Activated T-cell treated with anti-CD3 and anti-CD28 coated beads, Interleukin-2, amount 50 U/mL, for 24 hours (primary cell): ENCODE measurements around the gene STK11IP.
A peak's percentile ranks its signal among the peaks of the same experiment; 100 is the strongest.

ENCODE experiments used
- DNase-seq: peaks from one replicate; pipeline ENCODE4 v3.0.0-alpha.2; 2020
- H3K27ac Mint-ChIP-seq: 2 replicates; pipeline ENCODE4 v1.8.0; 2020; ENCODE audit warnings: mild to moderate bottlenecking, mixed read lengths
- H3K27me3 Mint-ChIP-seq: 2 replicates; pipeline ENCODE4 v1.8.0; 2020; ENCODE audit warnings: mixed read lengths
- H3K36me3 Mint-ChIP-seq: 2 replicates; pipeline ENCODE4 v1.8.0; 2020; ENCODE audit warnings: low read depth, mixed read lengths
- H3K4me1 Mint-ChIP-seq: 2 replicates; pipeline ENCODE4 v1.8.0; 2020; ENCODE audit warnings: low read depth, mixed read lengths
- H3K4me3 Mint-ChIP-seq: 2 replicates; pipeline ENCODE4 v1.8.0; 2020; ENCODE audit warnings: mild to moderate bottlenecking, moderate library complexity, mixed read lengths
- H3K9me3 Mint-ChIP-seq: 2 replicates; pipeline ENCODE4 v1.8.0; 2020; ENCODE audit warnings: mixed read lengths

The STK11IP gene

DNA sequence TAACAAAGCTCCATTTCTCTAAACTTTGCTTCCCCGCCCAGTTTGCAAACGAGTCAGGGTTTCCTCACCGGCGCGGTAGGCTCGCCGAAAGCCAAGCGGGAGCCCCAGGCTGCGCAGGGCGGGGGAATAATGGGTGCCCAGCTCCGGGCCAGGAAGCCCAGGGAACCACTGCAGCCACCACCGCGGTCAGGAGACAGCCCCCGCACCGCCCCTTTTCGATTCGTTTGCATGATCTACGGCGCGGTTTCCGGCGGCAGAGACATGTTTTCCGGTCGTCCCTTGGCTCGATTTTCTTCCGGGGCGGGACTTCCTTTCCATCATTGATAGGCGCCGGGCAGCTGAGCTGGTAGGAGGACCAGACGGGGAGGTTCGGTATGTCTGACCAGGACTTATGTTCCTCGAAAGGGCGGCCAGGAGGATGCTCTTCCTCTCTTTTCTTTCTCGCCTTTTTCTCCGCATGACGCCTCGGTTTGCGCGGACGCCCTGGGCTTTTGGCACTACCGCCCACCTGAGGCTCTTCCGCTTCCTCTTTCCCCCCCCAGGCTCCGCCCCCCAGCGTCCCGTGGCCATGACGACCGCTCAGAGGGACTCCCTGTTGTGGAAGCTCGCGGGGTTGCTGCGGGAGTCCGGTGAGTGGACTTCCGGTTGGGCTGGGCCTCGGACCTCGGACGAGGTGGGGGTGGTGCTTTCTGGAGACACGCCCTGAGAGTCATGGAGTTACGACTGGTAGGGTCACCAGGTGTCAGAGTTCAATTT, at the start of gene STK11IP:
Gene STK11IP, plus strand, starts transcription at position 306 of the 756 bp plus-strand sequence. Its CDS starts 263 bp downstream, at position 569.
- Mint-ChIP-seq H3K36me3 (peaks cover 34% of the 10 kb centered on the region), H3K4me3 (peak within 1 kb of the TSS; percentile 97), H3K27me3 (peaks cover 3% of the 10 kb centered on the region), H3K4me1 (peaks cover 19% of the 10 kb centered on the region), H3K27ac (peak within 1 kb of the TSS; percentile 98), H3K9me3 (no peaks in the 10 kb centered on the region)
- DNase-seq: peak; percentile 93

GRCh38 chr2:219548990-219549389, 48.7 kb upstream of the STK11IP start:
- Mint-ChIP-seq H3K27ac (no peak overlapping the region), H3K27me3 (peaks cover 53% of the 10 kb centered on the region), H3K4me3 (no peak overlapping the region), H3K9me3 (no peaks in the 10 kb centered on the region), H3K4me1 (peaks cover 20% of the 10 kb centered on the region), H3K36me3 (no peaks in the 10 kb centered on the region)
- DNase-seq: no peak

- Mint-ChIP-seq H3K4me1 (peaks cover 14% of the 10 kb centered on the region), H3K9me3 (no peaks in the 10 kb centered on the region), H3K27me3 (peaks cover 56% of the 10 kb centered on the region), H3K4me3 (no peak overlapping the region), H3K36me3 (no peaks in the 10 kb centered on the region), H3K27ac (no peak overlapping the region)
- no peak for DNase-seq
Observed at GRCh38 chr2:219549619-219550018, 48.0 kb upstream of the STK11IP start.

GRCh38 chr2:219551441-219552381, 45.9 kb upstream of the STK11IP start:
- Mint-ChIP-seq H3K36me3 (no peaks in the 10 kb centered on the region), H3K4me3 (peak overlapping the region; percentile 66), H3K27me3 (peaks cover 61% of the 10 kb centered on the region), H3K27ac (no peak overlapping the region), H3K9me3 (no peaks in the 10 kb centered on the region), H3K4me1 (peaks cover 10% of the 10 kb centered on the region)
- DNase-seq: no peak

- H3K27ac Mint-ChIP-seq: no peak overlapping the region
- H3K4me3 Mint-ChIP-seq: peak overlapping the region; percentile 66
- peaks cover 56% of the 10 kb centered on the region for H3K27me3 Mint-ChIP-seq
Observed at GRCh38 chr2:219552382-219553167, 45.1 kb upstream of the STK11IP start.

DNA sequence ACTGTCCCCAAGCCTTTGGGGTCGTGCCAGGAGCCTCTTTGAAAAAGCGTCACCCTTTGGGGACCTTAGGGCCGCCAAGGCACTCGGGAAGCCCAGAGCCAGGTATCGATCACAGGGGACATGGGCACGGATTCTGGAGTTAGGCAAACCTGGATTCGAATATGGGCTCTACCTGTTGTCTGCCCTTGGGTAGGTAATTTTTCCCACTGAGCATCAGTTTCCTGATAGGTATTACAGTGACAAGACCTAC, 44.6 kb upstream of the STK11IP start:
- peaks cover 10% of the 10 kb centered on the region for H3K4me1 Mint-ChIP-seq
- no peak for DNase-seq
- H3K27ac Mint-ChIP-seq: no peak overlapping the region
- no peaks in the 10 kb centered on the region for H3K36me3 Mint-ChIP-seq
- no peaks in the 10 kb centered on the region for H3K9me3 Mint-ChIP-seq
- no peak overlapping the region for H3K4me3 Mint-ChIP-seq
- H3K27me3 Mint-ChIP-seq: peaks cover 56% of the 10 kb centered on the region

More at GRCh38 chr2:219552382-219553167, 45.1 kb upstream of the STK11IP start:
- no peaks in the 10 kb centered on the region for H3K36me3 Mint-ChIP-seq
- H3K4me1 Mint-ChIP-seq: peaks cover 10% of the 10 kb centered on the region
- no peaks in the 10 kb centered on the region for H3K9me3 Mint-ChIP-seq
- DNase-seq: peak; percentile 92

- H3K27ac Mint-ChIP-seq: no peak overlapping the region
- H3K9me3 Mint-ChIP-seq: no peaks in the 10 kb centered on the region
- peaks cover 10% of the 10 kb centered on the region for H3K4me1 Mint-ChIP-seq
- H3K36me3 Mint-ChIP-seq: no peaks in the 10 kb centered on the region
- H3K4me3 Mint-ChIP-seq: no peak overlapping the region
- peaks cover 56% of the 10 kb centered on the region for H3K27me3 Mint-ChIP-seq
- DNase-seq: no peak
Observed at GRCh38 chr2:219553463-219553963, 44.1 kb upstream of the STK11IP start.

GRCh38 chr2:219554350-219554749, 43.3 kb upstream of the STK11IP start:
- Mint-ChIP-seq H3K27ac (no peak overlapping the region), H3K27me3 (peaks cover 58% of the 10 kb centered on the region), H3K4me1 (peaks cover 10% of the 10 kb centered on the region), H3K9me3 (no peaks in the 10 kb centered on the region), H3K4me3 (no peak overlapping the region), H3K36me3 (no peaks in the 10 kb centered on the region)
- no peak for DNase-seq

DNA sequence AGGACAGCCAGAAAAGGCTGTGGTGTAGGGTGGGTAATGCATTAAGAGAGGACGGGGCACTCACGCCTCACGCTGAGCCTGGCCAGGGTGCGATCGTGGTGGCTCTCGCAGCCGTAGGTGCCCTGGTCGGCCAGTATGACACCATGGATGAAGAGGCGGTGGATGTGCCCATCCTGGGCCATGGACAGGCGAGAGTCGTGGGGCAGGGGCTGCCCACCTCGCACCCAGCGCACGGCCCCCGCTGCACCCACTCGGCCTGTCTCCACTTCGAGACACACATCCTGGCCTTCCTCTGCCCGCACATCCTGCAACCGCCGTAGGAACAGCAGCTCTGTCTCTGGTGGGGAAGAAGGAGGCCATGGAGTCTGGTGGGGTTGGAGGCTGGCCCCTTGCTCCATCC, 41.7 kb upstream of the STK11IP start:
- Mint-ChIP-seq H3K27me3 (peaks cover 52% of the 10 kb centered on the region), H3K9me3 (no peaks in the 10 kb centered on the region), H3K27ac (no peak overlapping the region)

GRCh38 chr2:219556413-219556812, 41.2 kb upstream of the STK11IP start:
- Mint-ChIP-seq H3K27me3 (peaks cover 53% of the 10 kb centered on the region), H3K9me3 (no peaks in the 10 kb centered on the region), H3K27ac (no peak overlapping the region), H3K36me3 (no peaks in the 10 kb centered on the region), H3K4me3 (no peak overlapping the region), H3K4me1 (peaks cover 8% of the 10 kb centered on the region)
- DNase-seq: no peak

More for the DNA sequence above, 41.7 kb upstream of the STK11IP start:
- Mint-ChIP-seq H3K4me1 (peaks cover 9% of the 10 kb centered on the region), H3K4me3 (no peak overlapping the region), H3K36me3 (no peaks in the 10 kb centered on the region)
- DNase-seq: no peak

DNA sequence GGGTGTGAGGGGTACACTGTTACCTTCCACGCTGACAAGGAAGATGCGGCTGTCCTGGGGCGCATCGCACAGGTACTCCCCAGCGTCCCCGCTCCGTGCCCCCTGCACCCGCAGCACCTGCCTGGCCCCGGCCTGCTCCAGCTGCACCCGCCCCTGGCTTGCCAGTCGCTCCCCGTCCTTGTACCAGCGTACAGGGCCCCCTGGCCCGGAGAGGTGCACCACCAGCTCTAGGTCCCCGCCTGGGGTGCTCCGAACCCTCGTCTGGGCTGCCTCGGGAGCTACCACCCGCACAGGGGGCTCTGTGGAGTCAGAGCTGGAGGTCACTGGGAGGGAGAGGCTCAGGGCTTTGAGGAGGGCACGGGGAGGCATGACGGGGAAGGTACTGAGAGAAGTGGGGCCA, 40.3 kb upstream of the STK11IP start:
- DNase-seq: no peak
- H3K4me3 Mint-ChIP-seq: no peak overlapping the region
- H3K9me3 Mint-ChIP-seq: no peaks in the 10 kb centered on the region
- no peaks in the 10 kb centered on the region for H3K36me3 Mint-ChIP-seq
- H3K4me1 Mint-ChIP-seq: peaks cover 3% of the 10 kb centered on the region
- H3K27ac Mint-ChIP-seq: no peak overlapping the region
- peaks cover 50% of the 10 kb centered on the region for H3K27me3 Mint-ChIP-seq

DNA sequence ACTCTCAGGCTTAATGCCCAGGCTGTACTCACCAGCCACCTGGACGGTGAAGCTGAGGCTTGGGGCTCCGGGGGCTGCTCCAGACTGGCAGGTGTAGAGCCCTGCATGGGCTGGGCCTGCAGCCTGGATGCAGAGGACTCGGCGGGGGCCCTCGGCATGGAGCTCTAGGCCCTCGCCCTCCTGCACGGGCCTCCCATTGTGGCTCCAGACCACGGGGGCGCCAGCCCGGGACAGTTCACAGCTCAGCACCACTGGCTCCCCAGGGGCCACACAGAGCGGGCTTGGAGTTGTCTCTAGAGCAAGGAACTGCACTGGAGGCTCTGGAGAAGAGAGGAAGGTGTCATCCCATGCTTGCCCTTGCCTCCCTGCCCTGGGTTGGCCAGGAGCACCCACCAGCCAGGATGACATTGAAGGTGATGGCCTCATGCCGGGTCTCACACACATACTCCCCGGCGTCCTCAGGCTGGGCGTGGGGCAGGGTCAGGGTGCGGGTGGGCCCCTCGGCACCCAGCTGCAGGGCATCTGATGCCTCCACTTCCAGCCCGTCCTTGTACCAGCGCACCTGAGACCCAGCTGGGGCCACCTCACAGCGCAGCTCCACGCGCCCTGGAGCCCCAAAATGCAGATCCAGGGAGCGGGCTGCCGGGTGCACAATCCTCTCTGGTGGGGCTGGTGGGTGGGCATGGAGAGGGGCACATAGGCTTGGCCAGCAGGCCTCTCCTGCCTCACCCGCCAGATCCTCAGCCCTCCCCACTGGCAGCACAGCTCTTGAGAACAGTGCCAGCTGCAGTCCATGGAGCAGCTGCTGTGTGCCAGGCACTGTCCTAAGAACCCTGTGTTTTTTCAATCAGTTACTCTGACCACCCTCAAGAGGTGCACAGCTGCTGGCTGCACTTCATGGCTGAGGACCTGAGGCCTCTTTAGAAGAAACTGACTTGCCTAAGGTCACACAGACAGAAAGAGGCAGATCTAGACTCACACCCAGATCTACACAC, 39.6 kb upstream of the STK11IP start:
- no peaks in the 10 kb centered on the region for H3K36me3 Mint-ChIP-seq
- H3K4me1 Mint-ChIP-seq: peaks cover 3% of the 10 kb centered on the region
- peaks cover 55% of the 10 kb centered on the region for H3K27me3 Mint-ChIP-seq
- no peaks in the 10 kb centered on the region for H3K9me3 Mint-ChIP-seq
- no peak overlapping the region for H3K4me3 Mint-ChIP-seq
- DNase-seq: no peak
- H3K27ac Mint-ChIP-seq: no peak overlapping the region

- Mint-ChIP-seq H3K4me1 (no peaks in the 10 kb centered on the region), H3K27me3 (peaks cover 50% of the 10 kb centered on the region), H3K4me3 (no peak overlapping the region)
Observed at GRCh38 chr2:219559156-219559915, 38.3 kb upstream of the STK11IP start.

More at GRCh38 chr2:219559156-219559915, 38.3 kb upstream of the STK11IP start:
- no peak for DNase-seq
- Mint-ChIP-seq H3K27ac (no peak overlapping the region), H3K36me3 (no peaks in the 10 kb centered on the region), H3K9me3 (no peaks in the 10 kb centered on the region)
